ENCODE results near the gene KCNAB1. TPM values are rescaled to one million over a fixed set of nuclear protein-coding genes. Genes with fewer than 3 reads are reported as not detected.

KCNAB1 gene
- total and polyA plus RNA-seq, 2 of the 8 experiments (the other 6 are each of a cell fraction or from before 2014, with no cell fraction given): 0.51 to 2.3 TPM

GRCh38 chr3:156376199-156376598 lies 255.8 kb downstream of the KCNAB1 start:
- Histone ChIP-seq H3K36me3 (ENCODE audit: control insufficient read depth in 2 of 4, insufficient read depth in 4 of 4, low read length in 3 of 4) (no peaks in the 10 kb centered on the region), H3K79me2 (ENCODE audit: control insufficient read depth in 1 of 2, insufficient read depth in 2 of 2, low read length in 2 of 2) (no peaks in the 10 kb centered on the region), H3K9ac (replicated peaks in 1 of 4; ENCODE audit: extremely low read depth in 1 of 4, low read depth in 3 of 4, low read length in 3 of 4) (no peak overlapping the region), H3K4me2 (ENCODE audit: insufficient read depth in 1 of 2, low read depth in 2 of 2, low read length in 2 of 2) (no peak overlapping the region), H3K4ac (replicated peaks; ENCODE audit: insufficient read length, low read depth, low read length) (no peak overlapping the region), H4K5ac (ENCODE audit: insufficient read length, low read depth, low read length) (no peak overlapping the region), H4K20me1 (replicated peaks in 1 of 2; ENCODE audit: control insufficient read depth in 1 of 2, insufficient read depth in 2 of 2, low read length in 2 of 2) (no peaks in the 10 kb centered on the region), H2AFZ (ENCODE audit: low read length) (no peak overlapping the region), H4K8ac (ENCODE audit: extremely low read depth, insufficient read depth, low read length) (no peak overlapping the region), H2AK5ac (ENCODE audit: low read depth, low read length) (peak overlapping the region; percentile 95; the same call in 1 of the 2 replicates), H3K4me3 (ENCODE audit: extremely low read depth in 1 of 4, insufficient read depth in 2 of 4, low read depth in 3 of 4, low read length in 4 of 4) (no peak overlapping the region), H3K79me1 (ENCODE audit: low read depth, low read length) (no peaks in the 10 kb centered on the region), H3K18ac (ENCODE audit: extremely low read depth, low read length) (no peak overlapping the region), H2BK20ac (ENCODE audit: low read length) (peak overlapping the region; percentile 80; the same call in 1 of the 2 replicates), H2BK5ac (ENCODE audit: low read depth, low read length) (no peak overlapping the region), H2BK120ac (replicated peaks; ENCODE audit: low read depth, low read length) (no peak overlapping the region), H3K27me3 (replicated peaks in 1 of 4; ENCODE audit: control insufficient read depth in 3 of 4, extremely low read depth in 1 of 4, insufficient read depth in 3 of 4, low read length in 3 of 4) (no peaks in the 10 kb centered on the region), H3K4me1 (replicated peaks in 1 of 4; ENCODE audit: control insufficient read depth in 3 of 4, insufficient read depth in 4 of 4, low read length in 3 of 4) (peaks cover 5 to 13% (median 9%) of the 10 kb centered on the region in 4 experiments; a peak in 6 of 7 replicates), H3K23ac (ENCODE audit: insufficient read length) (no peak overlapping the region), H3K14ac (ENCODE audit: insufficient read length) (no peak overlapping the region), H2BK12ac (ENCODE audit: low read depth, low read length) (peak overlapping the region; percentile 39; the same call in 1 of the 2 replicates), H3K27ac (ENCODE audit: low read depth, low read length) (no peak overlapping the region), H3K56ac (replicated peaks; ENCODE audit: insufficient read length, low read depth, low read length) (no peak overlapping the region), H2BK15ac (ENCODE audit: low read length) (peak overlapping the region; percentile 92; the same call in 1 of the 2 replicates), H3K23me2 (ENCODE audit: low read depth, low read length) (peaks cover 2% of the 10 kb centered on the region; the same call in 1 of the 2 replicates), H4K91ac (replicated peaks; ENCODE audit: insufficient read length, low read length) (peak overlapping the region; percentile 66), H3K9me3 (ENCODE audit: insufficient read depth in 2 of 2, low read depth in 1 of 2, low read length in 1 of 2) (no peaks in the 10 kb centered on the region)
- DNase-seq (ENCODE audit: low read depth in 1 of 2, low spot score in 2 of 2) (no peak), FAIRE-seq (no peak)
- ChIA-PET CTCF (ENCODE audit: partially characterized antibody) (interaction anchor here (1.3 to 10.8 kb wide), 5 partner anchors 17 to 225 kb away, joined by 4 to 138 read pairs (median 6); no protein-coding TSS in a partner anchor), POLR2A (ENCODE audit: partially characterized antibody) (no interaction called here)
- no peak for TF ChIP-seq EGR1 (IDR thresholded peaks at IDR 0.05; ENCODE audit: borderline replicate concordance, low read depth, low read length)
- TF ChIP-seq GABPA (IDR thresholded peaks at IDR 0.05; ENCODE audit: borderline replicate concordance, insufficient read depth, low read length): no peak
- TF ChIP-seq SP1 (IDR thresholded peaks at IDR 0.05; ENCODE audit: low read depth, low read length): no peak
- TF ChIP-seq BCL11A (IDR thresholded peaks at IDR 0.05; ENCODE audit: low read depth in 2 of 2, low read length in 2 of 2): no peak
- TF ChIP-seq TAF7 (optimal IDR thresholded peaks at IDR 0.05; ENCODE audit: borderline replicate concordance, low read depth, low read length): no peak
- no peak for TF ChIP-seq GTF2F1 (IDR thresholded peaks at IDR 0.05; ENCODE audit: borderline replicate concordance, low read depth, low read length)
- no peak for TF ChIP-seq RFX5 (IDR thresholded peaks at IDR 0.05; ENCODE audit: borderline replicate concordance, low read depth, low read length)

Measured in H1 (cell line).